Activated CD8-positive, alpha-beta T cell treated with anti-CD3 and anti-CD28 coated beads for 36 hours (primary cell): Measurements from ENCODE around the gene ZNF678. TPM values are rescaled to one million over a fixed set of nuclear protein-coding genes. Genes with fewer than 3 reads are reported as not detected.

Experiments
- ATAC-seq: fragments of 200-7000 bp; cut with Tn5 transposase; one replicate; pipeline ENCODE4 v1.10.0; 2021; ENCODE audit warnings: mild to moderate bottlenecking, moderate library complexity
- CTCF ChIA-PET: fragments of 350-600 bp; sonication (Branson Sonifier 250); formaldehyde crosslinking; loops from one replicate; lab custom pipeline; 2021; ENCODE audit warnings: antibody characterized with exemption; lab: Charles Lee
- POLR2A ChIA-PET: fragments of 350-600 bp; sonication (Branson Sonifier 250); formaldehyde crosslinking; loops from one replicate; lab custom pipeline; 2021; ENCODE audit warnings: antibody characterized with exemption; lab: Charles Lee
- DNase-seq: peaks from one replicate; pipeline ENCODE4 v3.0.0-alpha.2; 2020
- H3K27ac Mint-ChIP-seq: one replicate; pipeline ENCODE4 v1.8.0; 2021; ENCODE audit warnings: mild to moderate bottlenecking, mixed read lengths
- H3K27me3 Mint-ChIP-seq: one replicate; pipeline ENCODE4 v1.8.0; 2021; ENCODE audit warnings: mixed read lengths
- H3K36me3 Mint-ChIP-seq: one replicate; pipeline ENCODE4 v1.8.0; 2021; ENCODE audit warnings: low read depth, mixed read lengths
- H3K4me1 Mint-ChIP-seq: one replicate; pipeline ENCODE4 v1.8.0; 2021; ENCODE audit warnings: low read depth, mixed read lengths
- H3K4me3 Mint-ChIP-seq: one replicate; pipeline ENCODE4 v1.8.0; 2021; ENCODE audit warnings: mild to moderate bottlenecking, moderate library complexity, mixed read lengths
- H3K9me3 Mint-ChIP-seq: one replicate; pipeline ENCODE4 v1.8.0; 2021; ENCODE audit warnings: mixed read lengths
- CTCF ChIP-seq: fragments of 200-600 bp; IDR thresholded peaks from one replicate; pipeline ENCODE4 v1.8.0; 2022; ENCODE audit warnings: antibody characterized with exemption, mild to moderate bottlenecking
- intact Hi-C: fragments of 100-400 bp; cut with micrococcal nuclease; formaldehyde crosslinking; loops from one replicate; pipeline ENCODE4 v1.10.0; 2022
- total RNA-seq, 2 experiments: library from RNA; stranded (reverse); gene quantifications; one replicate each; pipeline ENCODE4 v1.2.3, GENCODE V29; 2021

ZNF678 gene
- total RNA-seq, 2 experiments from 2014 or later, result 6.7 to 7.4 TPM

GRCh38 chr1:227559499-227559898, 3.9 kb upstream of the ZNF678 start:
- ChIA-PET CTCF (interaction anchor here (1.2 to 3.3 kb wide), 3 partner anchors 14 to 25 kb away, joined by 3 to 13 read pairs (median 5); no protein-coding TSS in a partner anchor), POLR2A (no interaction called here)
- no peak for ATAC-seq
- no peak for DNase-seq
- Mint-ChIP-seq H3K4me1 (peaks cover 11% of the 10 kb centered on the region), H3K27ac (no peak overlapping the region), H3K36me3 (peaks cover 7% of the 10 kb centered on the region), H3K4me3 (no peak overlapping the region), H3K27me3 (peaks cover 32% of the 10 kb centered on the region), H3K9me3 (peaks cover 2% of the 10 kb centered on the region)
- TF ChIP-seq CTCF, result no peak
- intact Hi-C loops, result no loop called here

- ATAC-seq, result no peak
- H3K4me3 Mint-ChIP-seq, result no peak overlapping the region
- H3K36me3 Mint-ChIP-seq, result peaks cover 7% of the 10 kb centered on the region
- intact Hi-C loops, result loop anchor here (10.0 kb wide), 1 partner anchor 165 kb away; no protein-coding TSS in a partner anchor
- ChIA-PET CTCF (interaction anchor here (0.7 to 3.3 kb wide), 4 partner anchors 11 to 24 kb away, joined by 3 to 13 read pairs (median 4); no protein-coding TSS in a partner anchor), POLR2A (no interaction called here)
- peaks cover 12% of the 10 kb centered on the region for H3K4me1 Mint-ChIP-seq
- TF ChIP-seq CTCF, result no peak
- H3K27ac Mint-ChIP-seq, result no peak overlapping the region
- H3K27me3 Mint-ChIP-seq, result peaks cover 32% of the 10 kb centered on the region
- H3K9me3 Mint-ChIP-seq, result no peaks in the 10 kb centered on the region
- DNase-seq, result no peak
These were observed 3.4 kb upstream of the ZNF678 start for GRCh38 chr1:227559926-227560325.

DNA sequence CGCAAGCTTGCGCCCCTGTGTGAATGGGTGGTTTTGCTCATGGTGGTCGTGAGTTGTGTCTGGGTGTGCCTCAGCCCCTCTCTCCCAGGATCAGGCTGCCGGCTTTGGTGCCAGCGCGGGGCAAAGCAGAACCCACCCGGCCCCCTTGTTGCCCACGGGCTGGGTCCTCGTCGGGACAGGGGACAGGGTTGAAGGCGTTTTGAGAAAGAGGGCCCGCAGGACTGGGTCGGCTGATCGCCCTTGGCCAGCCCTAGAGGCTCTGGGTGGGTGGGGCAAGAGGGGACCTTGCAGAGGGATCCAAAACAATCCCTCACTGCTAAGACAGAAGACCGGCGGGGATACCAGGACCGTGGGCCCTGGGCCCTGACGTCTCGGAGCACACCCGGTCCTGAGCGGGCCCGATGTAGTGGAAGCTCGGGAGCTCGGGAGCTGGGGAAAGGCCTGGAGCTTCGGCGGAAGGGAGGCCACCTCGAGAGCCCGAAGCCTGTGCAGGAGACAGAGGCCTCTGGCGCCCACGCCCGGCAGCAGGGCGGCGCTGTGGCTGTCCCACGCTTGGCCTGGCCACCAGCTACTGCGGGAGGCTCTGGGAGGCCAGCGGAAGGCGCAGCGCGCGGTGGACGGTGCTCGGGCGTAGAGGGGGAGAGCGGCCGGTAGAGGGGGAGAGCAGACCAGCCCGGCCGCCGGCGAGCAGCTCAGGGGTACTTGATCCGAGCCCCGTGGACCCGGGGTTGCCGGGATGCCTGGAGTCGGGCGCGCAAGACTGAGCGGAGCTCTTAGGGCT, 2.8 kb upstream of the ZNF678 start:
- no peak for TF ChIP-seq CTCF
- DNase-seq, result no peak
- H3K36me3 Mint-ChIP-seq, result peaks cover 7% of the 10 kb centered on the region
- ChIA-PET CTCF (interaction anchor here (0.7 to 3.3 kb wide), 5 partner anchors 11 to 24 kb away, joined by 3 to 13 read pairs (median 3); no protein-coding TSS in a partner anchor), POLR2A (no interaction called here)
- ATAC-seq, result no peak
- H3K4me1 Mint-ChIP-seq, result peaks cover 12% of the 10 kb centered on the region
- H3K4me3 Mint-ChIP-seq, result no peak overlapping the region
- peaks cover 32% of the 10 kb centered on the region for H3K27me3 Mint-ChIP-seq
- H3K27ac Mint-ChIP-seq, result no peak overlapping the region
- no peaks in the 10 kb centered on the region for H3K9me3 Mint-ChIP-seq
- intact Hi-C loops, result loop anchor here (10.0 kb wide), 1 partner anchor 164 kb away; no protein-coding TSS in a partner anchor

DNA sequence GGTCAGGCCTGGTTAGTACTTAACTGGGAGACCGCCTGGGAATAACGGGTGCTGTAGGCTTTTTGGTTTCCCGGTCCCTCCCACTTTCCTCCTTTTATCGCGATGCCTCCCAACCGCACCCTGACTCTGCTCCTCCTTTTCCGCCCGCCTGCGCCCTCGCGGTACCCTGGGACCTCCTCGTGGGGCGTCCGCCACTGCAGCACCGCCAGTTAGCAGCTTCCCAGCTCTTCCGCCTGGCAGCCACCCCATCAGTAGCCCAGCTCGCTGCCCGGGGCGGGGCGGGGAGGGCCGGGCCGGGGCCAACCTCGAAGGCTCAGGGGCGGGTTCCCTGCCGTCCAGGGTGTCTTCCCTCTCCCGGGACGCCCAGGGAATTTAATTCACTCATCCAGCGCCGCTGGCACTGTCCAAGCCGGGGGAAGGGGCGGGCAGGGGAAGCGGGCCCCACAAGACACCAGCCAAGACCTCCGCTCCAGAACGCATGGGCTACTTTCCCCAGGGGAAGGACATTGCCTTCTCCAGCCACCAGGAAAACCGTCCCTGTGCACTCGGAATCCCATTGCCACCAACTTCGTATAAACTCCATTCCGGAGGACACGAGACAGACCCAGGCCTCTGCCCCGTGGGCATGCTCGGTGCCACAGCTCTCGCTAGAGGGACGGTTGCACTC, 2.0 kb upstream of the ZNF678 start:
- Mint-ChIP-seq H3K27me3 (peaks cover 32% of the 10 kb centered on the region), H3K4me1 (peaks cover 16% of the 10 kb centered on the region), H3K27ac (no peak overlapping the region), H3K36me3 (peaks cover 11% of the 10 kb centered on the region), H3K4me3 (no peak overlapping the region), H3K9me3 (no peaks in the 10 kb centered on the region)
- DNase-seq, result no peak
- ChIA-PET POLR2A (no interaction called here), CTCF (interaction anchor here (0.9 to 3.3 kb wide), 3 partner anchors 15 to 23 kb away, joined by 3 to 13 read pairs (median 5); no protein-coding TSS in a partner anchor)
- TF ChIP-seq CTCF, result no peak
- intact Hi-C loops, result loop anchor here (10.0 kb wide), 1 partner anchor 163 kb away; no protein-coding TSS in a partner anchor
- no peak for ATAC-seq
